K562 (cell line): ENCODE measurements around the gene ANKLE1. TPM values are rescaled to one million over a fixed set of nuclear protein-coding genes. Genes with fewer than 3 reads are reported as not detected.

Experiments used
- ATAC-seq: fragments of 200-7000 bp; cut with Tn5 transposase; 3 replicates; pipeline ENCODE4 v1.9.1; 2020; ENCODE audit warnings: moderate library complexity
- BruUV-seq: library from RNA; stranded (reverse); fragments of 400-500 nt; replicated peaks from 2 replicates; lab custom pipeline; 2021; lab: Mats Ljungman, UMichigan
- CTCF ChIA-PET: fragments of 300-600 bp; formaldehyde crosslinking; extraction: SDS; loops from one replicate; lab custom pipeline; 2021; ENCODE audit warnings: low intra/inter-chr PET ratio; lab: Yijun Ruan, JAX
- POLR2A ChIA-PET: fragments of 300-600, 350-650 bp; sonication (Branson Sonifier 250); formaldehyde crosslinking; extraction: SDS; loops from one replicate; lab custom pipeline; 2021; ENCODE audit warnings: antibody characterized with exemption, inconsistent platforms; lab: Yijun Ruan, JAX
- DNase-seq, 4 experiments: peaks; one replicate each; pipeline versions ENCODE4 v3.0.0 to v3.0.0-alpha.2; 2011 to 2018; ENCODE audit warnings: low spot score in 3 of 4, mixed read lengths in 3 of 4; ENCODE audit errors: extremely low read depth in 1 of 4
- FAIRE-seq: peaks from 2 replicates; lab custom pipeline; 2011; peaks lifted over from hg19 to GRCh38; lab: Jason Lieb, UNC
- H2AFZ ChIP-seq: 2 replicates; pipeline ENCODE4 v1.6.0; 2011; ENCODE audit warnings: low read depth, low read length, control low read depth, inconsistent platforms
- H3K27ac ChIP-seq: fragments of 200-600 bp; 3 replicates; pipeline ENCODE4 v1.8.0; 2011; ENCODE audit warnings: low read depth, mild to moderate bottlenecking, control low read depth, inconsistent platforms, low read length, moderate library complexity, mixed read lengths; ENCODE audit errors: extremely low read depth
- H3K27me3 ChIP-seq, 2 experiments: fragments of 300-600 bp in 1 of 2; 2 replicates in 1 of 2; 3 replicates in 1 of 2; pipeline versions ENCODE4 v1.6.0 to v1.8.0; 2011; ENCODE audit warnings: inconsistent platforms in 2 of 2, low read length in 2 of 2, mild to moderate bottlenecking in 1 of 2, mixed read lengths in 1 of 2, moderate library complexity in 1 of 2; ENCODE audit not compliant: control insufficient read depth in 2 of 2, insufficient read depth in 2 of 2
- H3K36me3 ChIP-seq: fragments of 300-600 bp; 3 replicates; pipeline ENCODE4 v1.8.0; 2011; ENCODE audit warnings: mild to moderate bottlenecking, low read length, inconsistent platforms; ENCODE audit not compliant: control insufficient read depth, insufficient read depth
- H3K4me1 ChIP-seq, 2 experiments: fragments of 200-600 bp in 1 of 2; replicated peaks in 1 of 2; 2 replicates in 1 of 2; 3 replicates in 1 of 2; pipeline versions ENCODE4 v1.5.1 to v1.8.0; 2011; ENCODE audit warnings: inconsistent platforms in 2 of 2, low read length in 2 of 2, mild to moderate bottlenecking in 1 of 2, mixed read lengths in 1 of 2, moderate library complexity in 1 of 2; ENCODE audit not compliant: control insufficient read depth in 2 of 2, insufficient read depth in 2 of 2
- H3K4me2 ChIP-seq: 2 replicates; pipeline ENCODE4 v1.6.1; 2011; ENCODE audit warnings: low read length, control low read depth, inconsistent platforms, mixed read lengths; ENCODE audit not compliant: insufficient read depth
- H3K4me3 ChIP-seq: fragments of 200-600 bp; sonication (generic), shearing (Covaris generic); 2 replicates; pipeline ENCODE4 v1.5.1; 2016; ENCODE audit warnings: control low read depth, inconsistent platforms
- H3K79me2 ChIP-seq: fragments of 200-600 bp; 3 replicates; pipeline ENCODE4 v1.8.0; 2011; ENCODE audit warnings: low read length, inconsistent platforms; ENCODE audit not compliant: control insufficient read depth, insufficient read depth
- H3K9ac ChIP-seq, 2 experiments: 2 replicates each; pipeline versions ENCODE4 v1.6.0 to v1.6.1; 2011; ENCODE audit warnings: low read depth in 2 of 2, low read length in 2 of 2, control low read depth in 1 of 2, inconsistent platforms in 1 of 2, mild to moderate bottlenecking in 1 of 2, mixed read lengths in 1 of 2; ENCODE audit not compliant: insufficient read depth in 1 of 2
- H3K9me1 ChIP-seq: one replicate; pipeline ENCODE4 v1.6.0; 2011; ENCODE audit warnings: inconsistent platforms, mild to moderate bottlenecking, low read length, moderate library complexity; ENCODE audit not compliant: control insufficient read depth, insufficient read depth
- H3K9me3 ChIP-seq: replicated peaks from 2 replicates; pipeline ENCODE4 v1.5.1; 2011; ENCODE audit warnings: low read depth, low read length, inconsistent platforms; ENCODE audit not compliant: control insufficient read depth, insufficient read depth
- H4K20me1 ChIP-seq: replicated peaks from 2 replicates; pipeline ENCODE4 v1.6.1; 2011; ENCODE audit warnings: low read length, inconsistent platforms, mixed read lengths; ENCODE audit not compliant: control insufficient read depth, insufficient read depth
- BHLHE40 ChIP-seq: IDR thresholded peaks from 2 replicates; pipeline ENCODE4 v1.6.1; 2011; ENCODE audit warnings: low read length, improper control_type of control experiment
- HMGN3 ChIP-seq: IDR thresholded peaks from 2 replicates; pipeline ENCODE4 v1.6.1; 2011; ENCODE audit warnings: borderline replicate concordance, low read depth, mild to moderate bottlenecking, mixed read lengths, low read length; ENCODE audit not compliant: insufficient read length; ENCODE audit errors: extremely low read depth
- KAT7 ChIP-seq: sonication (generic); formaldehyde crosslinking; IDR thresholded peaks from 2 replicates; pipeline ENCODE4 v1.8.0; 2022; ENCODE audit warnings: missing genetic modification reagents, mild to moderate bottlenecking, borderline replicate concordance
- RBM25 ChIP-seq: fragments of 200-400 bp; formaldehyde crosslinking; IDR thresholded peaks from 2 replicates; pipeline ENCODE4 v1.6.1; 2018; ENCODE audit warnings: low read length, low read depth, moderate library complexity; ENCODE audit not compliant: severe bottlenecking
- RHOXF2B ChIP-seq: fragments of 250-450 bp; sonication (Bioruptor Pico); conservative IDR thresholded peaks from 2 replicates; pipeline ENCODE4 v1.5.1; 2021
- ZBTB12 ChIP-seq: fragments of 250-450 bp; sonication (Bioruptor Pico); IDR thresholded peaks from 2 replicates; pipeline ENCODE4 v1.4.0; 2020
- ZNF277 ChIP-seq: fragments of 250-450 bp; sonication (Bioruptor Pico); IDR thresholded peaks from 2 replicates; pipeline ENCODE4 v1.8.0; 2022; ENCODE audit warnings: inconsistent platforms, mild to moderate bottlenecking, moderate library complexity, borderline replicate concordance
- ZNF561 ChIP-seq: fragments of 450-650 bp; formaldehyde crosslinking; conservative IDR thresholded peaks from 2 replicates; pipeline ENCODE4 v1.4.0; 2020; ENCODE audit warnings: mild to moderate bottlenecking, moderate library complexity
- ZNF655 ChIP-seq: fragments of 250-450 bp; sonication (Bioruptor Pico); IDR thresholded peaks from 2 replicates; pipeline ENCODE4 v1.5.0; 2021
- ZNF740 ChIP-seq, 3 experiments: fragments of 200-800 bp in 1 of 3; sonication (Bioruptor generic) in 1 of 3; sonication (generic) in 1 of 3; formaldehyde crosslinking in 1 of 3; IDR thresholded peaks; 2 replicates each; pipeline versions ENCODE4 v1.6.1 to v1.8.0; 2016 to 2022; ENCODE audit warnings: mild to moderate bottlenecking in 2 of 3, missing compliant biosample characterization in 2 of 3, missing genetic modification characterization in 2 of 3, missing genetic modification reagents in 1 of 3
- WGBS: fragments of 100-300 bp; shearing (Covaris generic); methylation state at CpG from one replicate; pipeline ENCODE4 v1.1.6; 2016; ENCODE audit warnings: low coverage, mixed read lengths; ENCODE audit not compliant: insufficient coverage; ENCODE audit errors: missing lambda C conversion rate; 5-methylcytosine and 5-hydroxymethylcytosine counted together
- in situ Hi-C: fragments of 300-500 bp; cut with MboI; formaldehyde crosslinking; loops from 4 replicates; pipeline ENCODE4 v1.15.0; 2018; ENCODE audit warnings: inconsistent platforms, mixed read lengths
- intact Hi-C: fragments of 100-400 bp; cut with micrococcal nuclease; formaldehyde crosslinking; loops from 2 replicates; pipeline ENCODE4 v1.14.2; 2022
- polyA plus RNA-seq, 8 experiments: library from polyadenylated mRNA; depleted of rRNA in 4 of 8; stranded (reverse) in 5 of 8; unstranded in 3 of 8; fragments of >200 nt; fragmentation: Nextera tagmentation in 2 of 8; fragmentation: Illumina TruSeq in 1 of 8; extraction: Ambion mirVana in 2 of 8; extraction: Trizol in 1 of 8; gene quantifications; 2 replicates each; pipeline versions ENCODE4 v1.2.1 to v1.2.3, GENCODE V29; 2011 to 2014; ENCODE audit warnings: inconsistent platforms in 1 of 8, missing spikeins in 1 of 8
- total RNA-seq, 7 experiments: library from RNA; depleted of rRNA in 6 of 7; stranded (reverse); fragments of >200 nt in 6 of 7; fragmentation: Illumina TruSeq in 2 of 7; extraction: Trizol in 2 of 7; gene quantifications; 2 replicates each; pipeline versions ENCODE4 v1.2.1 to v1.2.3, GENCODE V29; 2011 to 2021; ENCODE audit warnings: low replicate concordance in 1 of 7

ANKLE1 gene
- total and polyA plus RNA-seq, 9 of the 15 experiments (the other 6 are each of a cell fraction or from before 2014, with no cell fraction given): 0.63 to 9.2 (median 2.9) TPM

- BruUV-seq: no TSS peak
- no peaks in the 10 kb centered on the region for H3K27me3 ChIP-seq
- 22% methylated on average over 14 of the region's 29 CpGs for WGBS
- peak in 1 of 4 experiments; percentile 16 for DNase-seq
- H3K27ac ChIP-seq: peak overlapping the region; percentile 77
- peak overlapping the region; percentile 60 to 93; a peak in 3 of 4 replicates for H3K9ac ChIP-seq
- H3K9me3 ChIP-seq: peaks cover 3% of the 10 kb centered on the region
- FAIRE-seq: no peak
- H3K79me2 ChIP-seq: peaks cover 25% of the 10 kb centered on the region
- peak overlapping the region; percentile 59 for H3K4me3 ChIP-seq
- H4K20me1 ChIP-seq: no peaks in the 10 kb centered on the region
- intact Hi-C loops (no loop called here), in situ Hi-C loops (no loop called here)
- ChIA-PET CTCF (interaction anchor here (0.6 to 1.1 kb wide), 2 partner anchors 10 to 156 kb away, joined by 6 read pairs; no protein-coding TSS in a partner anchor), POLR2A (interaction anchor here (0.5 to 1.6 kb wide), 5 partner anchors 8 to 580 kb away, joined by 3 to 5 read pairs (median 4); partner anchors contain the start of gene BABAM1)
- H3K36me3 ChIP-seq: peaks cover 21% of the 10 kb centered on the region
- H3K4me2 ChIP-seq: peak overlapping the region; percentile 73
- H3K9me1 ChIP-seq: no peaks in the 10 kb centered on the region
- no peak for ATAC-seq
- peaks cover 19 to 52% of the 10 kb centered on the region in 2 experiments; a peak in 4 of 5 replicates for H3K4me1 ChIP-seq
- H2AFZ ChIP-seq: peak overlapping the region; percentile 72
- TF ChIP-seq RHOXF2B: no peak
- no peak for TF ChIP-seq ZNF655 (CRISPR knock-in tag)
- TF ChIP-seq ZBTB12: no peak
- no peak for TF ChIP-seq ZNF561 (CRISPR knock-in tag)
- TF ChIP-seq ZNF740 (CRISPR knock-in tag; IDR thresholded peaks at IDR 0.05): peak; percentile 85
- no peak for TF ChIP-seq ZNF740 (tag; IDR thresholded peaks at IDR 0.05)
- TF ChIP-seq ZNF277 (CRISPR knock-in tag): no peak
- 0 out of 2 replicates have a peak, but pooled peaks have one; percentile 15 for TF ChIP-seq KAT7 (CRISPR knock-in tag)
- TF ChIP-seq BHLHE40: no peak
- no peak for TF ChIP-seq RBM25
- no peak for TF ChIP-seq HMGN3
These were observed 20.9 kb downstream of the ANKLE1 start for GRCh38 chr19:17302391-17303166.
